AML-193 (cell line): ENCODE data around the gene GNPTAB.

Experiments
- DNase-seq, 2 experiments: peaks; one replicate each; lab custom pipeline; 2025; lab: John Stamatoyannopoulos, UW

The GNPTAB gene

DNA sequence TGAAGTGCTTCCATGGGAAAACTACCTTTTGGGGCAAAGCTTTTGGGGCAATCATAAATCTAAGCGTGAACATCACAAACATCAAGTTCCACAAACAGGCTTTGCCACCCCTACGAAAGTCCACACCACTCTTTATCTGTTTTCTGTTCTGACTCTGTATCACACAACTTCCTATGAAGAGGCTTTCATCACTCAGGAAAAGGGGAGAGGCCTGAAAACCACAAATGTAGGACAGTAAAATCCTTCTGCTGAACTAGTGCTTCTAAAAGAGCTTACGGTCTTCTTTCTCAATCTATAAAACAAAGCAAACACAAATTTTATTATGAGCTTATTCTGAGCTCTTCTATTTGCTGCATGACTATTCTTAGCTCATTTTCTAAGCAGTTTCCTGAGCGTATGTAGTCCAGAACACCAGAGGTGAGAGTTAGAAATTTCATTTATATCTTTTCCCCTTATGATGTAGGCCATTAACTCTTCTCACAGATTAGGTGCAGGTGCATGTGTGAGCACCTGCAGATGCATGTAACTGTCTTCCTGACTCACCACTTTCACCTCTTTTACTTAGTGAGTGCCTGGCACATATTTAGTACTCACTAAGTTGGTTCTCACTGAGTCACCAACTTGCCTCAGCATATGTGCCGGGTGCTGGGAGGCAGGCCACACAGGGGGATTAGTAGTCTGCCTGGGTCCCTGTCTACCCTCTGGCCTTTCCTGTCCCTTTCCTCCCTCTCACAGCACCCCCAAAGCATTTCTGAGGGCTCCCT is 58.6 kb downstream of the GNPTAB start:
- peak; percentile 81 to 82 for DNase-seq

DNA sequence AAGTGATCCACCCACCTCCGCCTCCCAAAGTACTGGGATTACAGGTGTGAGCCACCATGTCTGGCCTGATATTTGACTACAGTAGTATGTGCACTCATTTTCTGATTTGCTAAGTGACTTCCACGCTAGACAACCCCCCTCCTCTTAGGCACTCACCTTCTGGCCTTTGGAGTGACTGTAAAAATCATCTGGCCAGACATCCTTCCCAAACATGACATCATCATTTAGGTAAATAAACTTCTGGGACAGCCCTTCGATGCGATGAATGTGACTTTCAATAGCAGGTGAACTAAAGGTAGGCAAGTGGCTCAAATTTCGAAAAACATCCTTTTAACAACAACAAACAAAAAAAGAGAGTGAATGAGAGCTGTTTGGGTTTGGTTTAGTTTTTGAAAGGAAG is 60.9 kb downstream of the GNPTAB start:
- DNase-seq = no peak

DNA sequence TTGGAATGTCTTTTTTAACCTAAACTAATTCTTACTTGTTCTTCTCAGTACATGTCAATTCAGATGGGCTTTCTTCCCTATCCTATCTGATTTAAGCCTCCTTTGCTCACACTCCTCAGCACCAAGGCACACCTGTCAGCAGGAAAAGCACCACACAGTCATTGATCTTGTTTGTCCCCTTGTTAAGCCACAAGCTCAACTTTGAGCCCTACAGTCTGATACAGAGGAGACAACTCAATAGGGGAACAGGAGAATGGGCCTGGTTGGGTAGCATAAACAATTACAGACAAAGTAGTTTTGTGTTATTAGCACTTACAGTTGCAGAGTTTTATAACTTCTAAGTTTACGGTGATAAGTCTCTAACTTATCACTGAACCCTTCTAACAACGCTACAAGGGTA is 62.0 kb downstream of the GNPTAB start:
- DNase-seq = no peak

DNA sequence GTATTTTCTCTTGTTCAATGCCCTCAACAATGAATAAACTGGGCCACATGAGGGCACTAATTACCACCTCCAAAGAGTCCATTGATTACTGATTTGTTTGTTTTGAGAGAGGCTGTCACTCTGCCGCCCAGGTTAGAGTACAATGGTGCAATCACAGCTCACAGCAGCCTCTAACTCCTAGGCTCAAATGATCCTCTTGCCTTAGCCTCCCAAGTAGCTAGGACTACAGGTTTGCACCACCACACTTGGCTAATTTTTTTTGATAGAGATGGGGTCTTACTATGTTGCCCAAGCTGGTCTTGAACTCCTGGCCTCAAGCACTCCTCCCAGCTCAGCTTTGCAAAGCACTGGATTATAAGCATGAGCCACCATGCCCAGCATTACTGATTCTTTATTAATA is 63.2 kb downstream of the GNPTAB start:
- no peak for DNase-seq

DNA sequence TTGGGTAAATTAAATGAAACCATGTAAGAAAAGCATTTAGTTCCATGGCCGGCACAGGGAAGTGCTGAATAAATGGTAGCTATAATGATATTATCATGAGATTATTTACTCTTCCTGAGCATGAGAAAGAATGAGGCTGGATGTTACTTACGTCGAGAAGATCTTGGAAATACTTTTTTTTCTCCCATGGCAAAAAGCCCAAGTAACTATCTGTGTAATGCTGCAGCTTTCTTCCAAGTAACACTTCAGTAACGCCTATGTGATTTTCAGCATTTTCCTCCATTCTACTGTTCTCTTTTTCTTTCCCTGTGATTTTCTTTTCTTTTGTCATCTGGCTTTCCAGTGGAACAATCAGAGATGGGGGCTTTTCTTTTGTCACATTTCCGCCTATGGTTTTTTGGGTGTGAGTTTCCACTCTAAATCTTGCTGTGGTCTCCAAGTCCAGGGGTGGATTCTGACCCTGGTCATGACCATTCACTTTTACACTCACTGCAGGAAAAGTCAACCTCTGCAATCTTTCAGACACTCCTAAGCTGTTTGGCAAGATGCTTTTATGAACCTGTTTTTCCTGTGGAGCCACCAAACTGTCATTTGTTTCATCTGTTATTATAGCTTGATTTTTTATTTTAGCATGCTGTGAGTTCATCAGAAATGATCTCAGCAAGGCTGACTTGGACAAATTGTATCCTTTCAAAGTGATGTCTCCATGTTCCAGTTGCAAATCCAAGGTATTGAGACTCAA is 66.5 kb downstream of the GNPTAB start:
- DNase-seq = no peak

DNA sequence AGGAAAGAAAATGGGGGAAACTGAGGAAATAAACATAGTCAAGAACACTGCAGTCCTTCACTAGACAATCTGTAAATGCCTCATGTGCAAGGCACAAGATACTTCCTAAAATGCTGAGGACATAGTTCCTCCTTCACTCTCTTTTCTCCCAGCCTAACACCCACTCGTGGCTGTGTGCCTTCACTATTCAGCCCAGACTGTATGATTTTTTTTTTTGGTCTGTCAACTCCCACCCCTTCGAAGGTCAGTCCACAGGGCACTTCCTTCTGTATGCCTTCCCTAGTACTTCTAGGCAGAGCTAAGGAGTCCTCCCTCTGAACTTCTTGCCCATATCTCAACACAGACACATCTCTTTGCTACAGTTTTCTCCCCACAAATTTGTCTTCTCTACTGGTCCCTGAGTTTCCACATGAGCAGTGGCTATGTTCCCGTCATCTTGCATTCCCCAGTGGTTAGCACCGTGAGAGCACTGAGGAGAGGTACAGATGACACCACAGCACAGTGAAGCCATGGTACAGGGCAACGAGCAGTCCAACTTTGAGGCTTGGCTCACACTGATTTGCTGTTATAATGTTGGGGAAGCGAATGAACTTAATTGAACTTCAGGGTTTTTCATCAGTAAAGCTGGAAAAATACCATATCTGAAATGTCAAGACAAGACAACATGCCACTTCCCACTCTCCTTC is 67.4 kb downstream of the GNPTAB start:
- peak in 1 of 2 experiments; percentile 25 for DNase-seq

DNA sequence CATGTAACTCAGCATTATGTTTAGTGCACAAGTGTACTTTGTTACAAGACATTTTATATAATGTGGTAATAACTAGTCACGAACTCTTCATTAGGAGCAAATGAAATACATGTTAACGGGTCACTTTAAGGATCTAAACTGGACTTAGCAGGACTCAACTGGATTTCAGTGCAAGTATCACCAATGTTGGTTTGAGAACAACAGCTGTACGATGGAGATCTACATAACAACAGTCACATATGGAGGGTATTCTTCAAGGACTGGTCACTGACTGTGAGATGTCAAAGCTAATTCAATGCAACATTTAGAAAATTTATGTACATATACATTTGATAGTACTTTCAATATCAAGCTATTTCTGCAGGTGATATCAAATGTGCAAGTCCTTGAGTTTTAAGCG is 69.0 kb downstream of the GNPTAB start:
- DNase-seq = no peak

DNA sequence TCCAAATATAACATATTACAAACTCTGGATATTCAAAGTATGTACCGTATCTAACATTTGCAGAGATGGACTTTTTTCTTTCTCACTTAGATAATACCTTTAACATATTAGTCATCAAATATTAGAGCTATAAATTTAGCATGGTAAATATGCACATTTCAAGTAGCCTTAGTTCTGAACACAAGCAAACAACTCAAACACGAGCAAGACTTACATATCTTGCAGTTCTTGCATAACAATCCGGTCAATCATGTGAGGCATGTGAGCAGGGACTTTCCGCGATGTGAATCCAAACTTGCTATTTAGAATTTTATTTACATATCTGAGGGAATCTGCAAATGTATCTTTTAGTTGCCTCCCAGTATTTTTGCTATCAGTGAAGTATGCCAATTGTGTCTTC is 69.4 kb downstream of the GNPTAB start:
- DNase-seq = no peak

DNA sequence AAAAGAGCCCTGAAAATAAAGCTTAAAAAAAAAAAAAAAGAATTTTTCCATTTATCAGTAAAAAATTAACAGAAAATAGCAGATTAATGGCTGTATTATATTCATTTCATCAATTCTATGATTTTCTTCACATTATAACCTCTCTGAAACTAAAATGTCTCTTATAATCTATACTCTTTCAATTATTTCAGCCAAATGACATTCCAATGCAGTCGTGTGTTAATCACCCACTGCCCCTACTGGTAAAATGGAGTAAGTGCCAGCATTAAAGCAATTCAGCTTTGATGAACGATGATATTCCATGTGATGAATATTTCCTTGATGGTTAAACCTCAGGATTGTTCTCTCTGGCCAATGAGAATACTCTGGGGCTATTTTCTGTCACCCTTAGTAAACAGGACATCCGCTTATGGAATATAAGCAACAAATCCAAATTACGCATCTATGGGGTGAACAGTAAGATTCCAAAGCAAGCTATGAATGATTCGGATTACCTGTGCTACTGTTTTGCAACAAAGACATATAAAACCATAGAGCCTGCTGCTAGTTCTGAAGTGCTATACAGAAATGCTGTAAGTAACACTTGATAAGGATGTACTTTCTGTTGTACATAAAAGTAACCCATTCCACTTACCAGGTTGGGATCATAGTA is 71.2 kb downstream of the GNPTAB start:
- DNase-seq = peak; percentile 24 to 43

DNA sequence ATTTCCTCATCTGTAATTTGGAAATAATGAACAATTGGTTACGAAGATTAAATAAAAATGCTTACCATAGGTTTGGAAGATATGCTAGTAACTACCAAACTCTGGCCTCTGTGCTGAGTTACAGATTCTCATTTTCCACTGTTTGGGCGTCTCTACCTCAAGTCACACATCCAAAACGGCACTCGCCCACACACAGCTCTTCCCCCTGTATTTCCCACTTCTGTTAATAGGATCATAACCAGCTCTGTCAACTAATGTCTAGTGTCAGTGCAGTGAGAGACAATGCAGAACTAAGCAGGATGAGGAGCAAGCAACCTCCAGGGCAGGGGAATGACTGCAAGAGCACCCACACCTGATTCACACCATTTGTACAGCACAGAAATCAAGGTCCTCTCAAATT is 80.6 kb downstream of the GNPTAB start:
- no peak for DNase-seq

DNA sequence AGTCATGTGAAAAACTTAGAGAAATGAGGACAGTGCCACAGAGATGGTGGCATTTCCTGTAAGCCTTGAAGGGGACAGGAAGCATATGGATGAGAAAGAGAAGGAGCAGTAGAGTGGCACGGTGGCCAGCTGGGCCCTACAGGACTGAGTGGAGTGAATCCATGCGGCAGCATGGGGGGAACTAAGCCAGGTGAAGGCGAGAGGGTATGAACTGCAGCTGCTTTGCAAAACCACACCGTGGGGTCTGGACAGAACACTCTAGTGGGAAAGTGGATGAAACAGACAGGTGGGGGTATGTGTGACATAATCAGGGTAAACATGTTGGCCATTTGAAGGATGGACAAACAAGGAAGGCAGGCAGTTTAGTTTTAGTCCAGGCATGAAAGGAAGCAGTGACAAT is 81.1 kb downstream of the GNPTAB start:
- no peak for DNase-seq

DNA sequence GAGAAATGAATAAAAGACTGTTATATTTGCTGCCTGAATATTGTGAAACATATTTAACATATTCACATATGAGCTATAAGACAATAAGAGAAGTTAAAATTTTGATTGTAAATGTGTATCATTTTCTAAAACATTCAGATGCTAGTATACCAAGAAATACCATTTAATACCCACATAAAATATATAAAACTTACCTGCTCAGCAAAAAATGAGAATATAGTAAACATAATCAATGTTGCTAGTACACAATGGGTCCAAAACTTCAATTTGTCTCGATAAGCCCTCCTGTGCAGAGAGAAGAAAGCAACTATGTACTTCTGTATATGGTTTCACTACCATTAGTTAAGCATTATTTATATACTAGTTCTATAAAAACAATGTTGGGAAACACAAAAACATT is 81.9 kb downstream of the GNPTAB start:
- no peak for DNase-seq

DNA sequence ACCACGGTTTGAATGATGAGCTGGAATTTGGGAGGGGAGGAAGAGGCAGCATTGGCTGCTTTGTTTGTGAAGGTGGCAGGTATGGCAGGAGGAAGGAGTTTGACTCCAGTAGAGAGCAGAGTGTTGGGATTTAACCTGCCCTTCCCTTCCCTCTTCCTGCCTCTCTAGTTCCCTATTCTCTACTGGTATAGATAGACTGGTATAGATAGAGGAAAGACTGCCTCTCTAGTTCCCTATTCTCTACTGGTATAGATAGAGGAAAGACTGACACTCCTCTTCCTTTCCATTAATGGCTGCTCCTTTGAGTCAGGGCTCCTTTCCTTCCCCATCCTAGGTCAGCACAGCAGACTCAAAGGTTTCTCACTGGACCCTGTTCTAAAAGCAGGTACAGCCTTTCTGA is 83.1 kb downstream of the GNPTAB start:
- peak; percentile 20 to 31 for DNase-seq

DNA sequence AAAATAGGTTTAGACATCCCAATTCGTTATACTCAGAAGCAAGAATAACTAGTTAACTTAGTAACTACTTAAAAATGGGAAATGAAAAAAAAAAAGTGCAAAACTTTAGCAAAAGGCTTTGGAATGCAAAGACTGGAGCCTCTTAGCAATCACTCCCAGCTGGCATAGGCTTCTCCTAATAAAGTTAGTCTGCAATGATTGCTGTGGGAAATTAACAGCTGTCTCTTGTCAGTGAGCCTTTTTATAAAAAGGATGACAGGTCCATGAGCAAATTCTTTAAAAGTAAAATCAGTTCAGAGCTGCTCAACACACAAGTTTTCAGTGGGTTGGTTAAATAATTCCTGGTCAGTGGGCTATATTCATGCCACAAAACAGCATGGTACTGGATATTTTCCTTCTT is 84.1 kb downstream of the GNPTAB start:
- DNase-seq = no peak

DNA sequence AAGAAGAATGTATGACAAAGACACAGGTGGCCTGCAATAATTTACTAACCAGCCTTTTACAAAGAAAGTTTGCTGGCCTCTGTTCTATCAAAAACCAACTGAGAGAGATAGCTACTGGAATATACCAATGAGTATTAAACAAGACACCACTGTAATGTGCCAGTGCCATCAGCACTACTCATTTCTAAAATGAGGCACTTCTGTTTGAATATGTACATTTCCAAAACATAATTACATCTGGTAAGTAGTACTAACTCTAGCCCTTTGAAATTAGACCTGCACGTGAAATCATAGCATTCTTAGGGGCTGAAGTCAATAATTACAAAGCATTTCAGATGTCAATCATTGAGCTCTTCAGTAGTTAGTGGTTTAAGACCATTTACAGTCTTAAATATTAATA is 84.6 kb downstream of the GNPTAB start:
- no peak for DNase-seq

DNA sequence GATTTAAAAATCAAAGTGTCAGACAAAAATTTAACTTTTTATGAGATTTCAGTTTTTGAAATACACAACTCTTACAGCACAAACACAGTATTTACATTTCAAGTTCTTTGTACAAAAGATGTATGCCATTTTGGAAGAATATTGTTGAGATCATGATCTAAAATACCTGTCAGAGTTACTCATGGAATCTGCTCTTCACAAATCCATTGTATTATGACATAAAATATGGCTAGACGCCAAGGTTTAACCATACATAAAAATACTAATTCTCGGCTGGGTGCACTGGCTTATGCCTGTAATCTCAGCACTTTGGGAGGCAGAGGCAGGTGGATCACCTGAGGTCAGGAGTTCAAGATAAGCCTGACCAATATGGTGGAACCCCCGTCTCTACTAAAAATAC is 85.3 kb downstream of the GNPTAB start:
- no peak for DNase-seq

DNA sequence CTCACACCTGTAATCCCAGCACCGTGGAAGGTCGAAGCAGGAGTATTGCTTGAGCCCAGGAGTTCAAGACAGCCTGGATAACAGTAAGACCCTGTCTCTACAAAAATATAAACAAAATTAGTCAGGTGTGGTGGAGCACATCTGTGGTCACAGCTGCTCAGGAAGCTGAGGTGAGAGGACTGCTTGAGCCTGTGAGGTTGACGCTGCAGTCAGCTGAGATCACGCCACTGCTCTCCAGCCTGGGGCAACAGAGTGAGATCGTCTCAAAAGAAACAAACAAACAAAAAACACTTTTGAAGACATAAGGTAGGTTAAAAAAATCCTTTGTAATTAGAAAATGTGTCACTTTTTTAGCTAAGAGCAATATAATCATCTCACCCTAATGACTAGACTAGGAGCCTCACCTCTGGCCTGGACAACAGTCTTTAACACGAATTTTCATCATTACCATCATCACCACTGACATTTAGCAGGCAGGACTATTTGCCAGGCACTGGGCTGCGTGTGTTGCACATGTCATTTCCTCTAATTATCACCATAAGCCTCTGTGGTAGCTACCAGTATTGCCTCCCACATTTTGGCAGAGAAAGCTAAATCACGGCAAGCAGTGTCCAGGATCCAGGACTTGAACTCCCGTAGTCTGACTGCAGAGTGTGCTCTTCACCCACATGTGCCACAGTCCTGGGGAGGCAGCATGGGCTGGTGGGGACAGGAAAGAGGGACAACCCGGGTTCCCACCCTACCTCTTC is 86.9 kb downstream of the GNPTAB start:
- no peak for DNase-seq

DNA sequence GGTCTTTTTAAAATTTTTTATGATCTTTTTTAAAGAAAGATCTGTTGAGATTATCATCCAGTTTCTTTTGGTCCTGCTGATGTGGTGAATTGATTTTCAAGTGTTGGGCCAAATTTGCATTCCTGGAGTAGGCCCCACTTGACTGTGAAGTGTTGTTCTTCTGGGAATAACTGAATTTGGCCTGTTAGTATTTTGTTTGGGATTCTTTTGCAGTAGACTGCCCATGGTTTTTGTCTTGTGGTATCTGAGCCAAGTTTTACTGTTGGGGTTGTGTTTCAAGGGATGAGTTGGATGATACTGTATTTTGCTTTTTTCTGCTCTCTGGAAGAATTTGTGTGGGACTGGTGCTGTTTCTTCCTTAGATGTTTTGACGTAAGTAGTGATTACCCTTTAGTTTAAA is 87.5 kb downstream of the GNPTAB start:
- no peak for DNase-seq

DNA sequence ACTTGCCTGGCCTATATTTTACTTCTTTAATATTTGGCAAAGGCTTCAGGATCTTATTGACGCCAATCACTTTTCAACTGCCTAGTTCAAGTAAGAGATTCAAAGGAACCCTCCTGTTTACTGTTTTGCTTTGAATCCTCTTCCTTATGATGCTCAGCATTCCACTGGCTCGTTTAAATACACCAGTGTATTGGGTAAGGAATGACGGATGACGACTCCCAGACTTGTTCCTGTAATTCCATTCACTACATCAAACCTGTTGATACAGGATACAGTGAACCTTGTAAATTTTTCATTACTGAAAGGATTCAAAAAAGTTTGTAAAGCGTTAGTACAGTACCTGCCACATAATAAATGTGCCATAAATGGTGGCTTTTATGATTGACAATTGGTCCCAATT is 89.8 kb downstream of the GNPTAB start:
- DNase-seq = no peak

DNA sequence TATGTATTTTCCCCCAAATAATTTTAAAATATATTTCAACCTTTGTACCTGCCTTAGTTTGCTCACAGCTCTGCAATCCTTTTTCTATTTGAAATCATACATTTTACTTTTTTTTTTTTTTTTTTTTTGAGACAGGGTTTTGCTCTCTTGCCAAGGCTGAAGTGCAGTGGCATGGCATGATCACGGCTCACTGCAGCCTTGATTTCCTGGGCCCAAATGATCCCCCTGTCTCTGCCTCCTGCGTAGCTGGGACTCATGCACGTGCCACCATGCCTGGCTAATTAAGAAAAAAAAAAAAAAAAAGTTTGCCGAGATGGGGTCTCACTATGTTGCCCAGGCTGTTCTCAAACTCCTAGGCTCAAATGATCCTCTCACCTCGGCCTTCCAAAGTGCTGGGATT is 90.2 kb downstream of the GNPTAB start:
- DNase-seq = no peak

DNA sequence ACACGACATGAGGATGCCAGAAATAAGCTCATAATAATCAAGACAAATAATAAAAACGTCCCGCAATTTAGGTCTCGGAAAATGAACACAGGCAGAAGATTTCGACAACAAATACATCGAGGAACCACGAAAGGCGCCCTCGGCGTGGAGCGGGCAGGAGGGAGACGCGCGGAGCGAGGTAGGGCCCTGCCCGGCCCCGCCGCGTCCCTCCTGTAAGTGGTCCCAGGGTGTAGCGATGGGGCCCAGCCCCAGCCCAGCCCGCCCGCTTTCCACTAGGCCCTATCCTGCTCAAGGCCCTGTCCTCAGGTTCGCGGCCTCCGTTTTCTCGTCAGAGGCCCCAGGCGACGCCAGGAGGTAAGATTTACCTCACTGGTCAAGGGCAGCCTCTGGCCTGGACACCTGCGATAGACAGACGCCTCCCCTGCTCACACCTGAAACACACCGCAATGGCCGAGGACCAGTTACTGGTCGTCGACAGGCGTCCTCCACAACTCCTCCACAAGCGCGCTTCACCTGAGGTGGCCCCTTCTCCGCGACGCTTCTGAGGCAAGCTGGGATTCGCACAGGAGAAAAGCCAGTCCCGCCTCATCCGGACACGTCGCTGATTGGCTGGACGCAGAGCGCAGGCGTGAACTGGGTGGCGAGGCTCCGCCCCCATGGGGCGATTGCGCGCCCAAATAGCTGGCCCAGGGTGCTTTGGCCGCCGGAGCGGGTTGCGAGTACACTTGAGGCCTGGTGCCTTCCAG is 91.7 kb downstream of the GNPTAB start, which contains the start of gene SYCP3:
Gene SYCP3, minus strand, starts transcription at position 543 of the 746 bp plus-strand sequence. CDS start 1,527 bp downstream, outside the sequence.
- DNase-seq = no peak
